Stomach (tissue), 4 donors: ENCODE measurements around the gene WFIKKN1.

Source experiments
- CTCF ChIP-seq, 7 experiments: fragments of 450-650 bp in 4 of 7; fragments of 200-600 bp in 3 of 7; sonication (generic) in 3 of 7; IDR thresholded peaks; one replicate each; pipeline ENCODE4 v1.5.1; 2016 to 2019; ENCODE audit warnings: antibody characterized with exemption in 7 of 7, control low read depth in 2 of 7, mild to moderate bottlenecking in 1 of 7
- EP300 ChIP-seq: sonication (generic); formaldehyde crosslinking; IDR thresholded peaks from one replicate; pipeline ENCODE4 v1.6.1; 2017; ENCODE audit warnings: antibody characterized with exemption
- POLR2A ChIP-seq, 4 donors: fragments of 450-650 bp; IDR thresholded peaks; one replicate each; pipeline ENCODE4 v1.6.1; 2016; ENCODE audit warnings: antibody characterized with exemption in 4 of 4, control low read depth in 2 of 4, mild to moderate bottlenecking in 1 of 4, moderate library complexity in 1 of 4
- POLR2AphosphoS5 ChIP-seq, 3 donors: sonication (generic); formaldehyde crosslinking; IDR thresholded peaks; one replicate each; pipeline ENCODE4 v1.6.1; 2016; ENCODE audit warnings: antibody characterized with exemption in 3 of 3

DNA sequence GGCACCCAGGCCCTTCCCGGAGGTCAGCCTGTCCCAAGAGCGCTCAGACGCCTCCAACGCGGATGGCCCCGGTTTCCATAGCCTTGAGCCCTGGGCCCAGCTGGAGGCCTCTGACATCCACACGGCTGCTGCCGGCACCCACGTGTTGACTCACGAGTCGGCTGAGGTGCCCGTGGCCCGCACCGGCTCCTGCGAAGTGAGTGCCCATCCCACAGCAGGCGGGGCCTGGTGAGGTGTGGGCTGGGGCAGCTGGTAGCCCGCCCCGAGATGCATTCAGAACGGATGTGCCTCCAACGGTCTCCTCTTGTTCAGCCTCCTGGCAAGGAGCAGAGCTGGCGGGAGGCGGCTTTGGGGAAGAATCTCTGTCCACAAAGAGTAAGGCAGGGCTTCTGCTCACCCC, 21.1 kb downstream of the WFIKKN1 start:
- no peak for TF ChIP-seq CTCF (IDR thresholded peaks at IDR 0.05)
- no peak for TF ChIP-seq POLR2AphosphoS5 (IDR thresholded peaks at IDR 0.05)
- no peak for TF ChIP-seq POLR2A (IDR thresholded peaks at IDR 0.05)
- TF ChIP-seq EP300 = no peak
